Placental pericyte (primary cell): ENCODE data around the gene ARL13A. TPM values are rescaled to one million over a fixed set of nuclear protein-coding genes. Genes with fewer than 3 reads are reported as not detected.

Experiments
- total RNA-seq: library from RNA; depleted of rRNA; stranded (reverse); fragments of >200 nt; gene quantifications from 2 replicates; pipeline ENCODE4 v1.2.3, GENCODE V29; 2012

Gene ARL13A
- not detected in 2 replicates for total RNA-seq

DNA sequence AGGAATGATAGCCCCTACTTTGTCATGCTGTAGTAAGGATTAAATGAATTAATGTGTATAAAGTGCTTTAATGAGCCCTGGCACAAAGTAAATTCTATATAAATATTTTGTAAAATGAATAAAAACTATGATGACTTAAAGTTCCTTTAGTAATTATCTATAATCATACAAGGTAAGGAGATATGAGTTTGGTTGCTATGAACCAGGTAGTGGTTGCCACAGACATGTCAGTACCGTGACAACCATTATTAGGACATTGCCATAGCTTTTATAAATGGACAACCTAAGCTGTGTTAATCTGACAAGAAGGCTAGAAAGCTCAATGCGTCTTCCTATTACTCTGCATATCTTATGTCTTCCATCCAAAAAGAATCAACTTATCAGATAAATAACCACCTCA lies at the start of gene ARL13A:
Gene ARL13A (plus strand): TSS at position 301 of the 400 bp plus-strand sequence. CDS start 3,982 bp downstream, outside the sequence.

GRCh38 chrX:100928660-100929613 lies 40.6 kb upstream of the ARL13A start, which contains the start of gene XKRX:
XKRX (minus strand) TSS chrX:100928917; CDS start chrX:100928304, 613 bp downstream.

Other genes with a start within 250 kb of the ARL13A start
- 3.7 and 4.0 TPM in 2 replicates for gene SYTL4, start 237.6 kb upstream of the ARL13A start, total RNA-seq
- gene CSTF2, start 149.3 kb upstream of the ARL13A start, total RNA-seq = 16.0 and 33.2 TPM in 2 replicates
- 0.22 TPM in 1 of 2 replicates, not detected in the other for gene NOX1, start 95.3 kb upstream of the ARL13A start, total RNA-seq
- 0.22 and 4.2 TPM in 2 replicates for gene XKRX, start 40.8 kb upstream of the ARL13A start, total RNA-seq
- gene TRMT2B, start 82.4 kb downstream of the ARL13A start, total RNA-seq = 9.4 and 24.3 TPM in 2 replicates
- gene TMEM35A, start 109.2 kb downstream of the ARL13A start, total RNA-seq = 0.66 and 15.2 TPM in 2 replicates
- gene CENPI, start 128.5 kb downstream of the ARL13A start, total RNA-seq = 4.4 and 50.1 TPM in 2 replicates